Kidney capillary endothelial cell (primary cell): Measurements from ENCODE around the gene OLFM4.

ENCODE experiments used
- DNase-seq: peaks from one replicate; pipeline ENCODE4 v3.0.0-alpha.2; 2018; ENCODE audit warnings: low spot score

Gene OLFM4

GRCh38 chr13:53068585-53069520, 40.2 kb downstream of the OLFM4 start:
- no peak for DNase-seq

DNA sequence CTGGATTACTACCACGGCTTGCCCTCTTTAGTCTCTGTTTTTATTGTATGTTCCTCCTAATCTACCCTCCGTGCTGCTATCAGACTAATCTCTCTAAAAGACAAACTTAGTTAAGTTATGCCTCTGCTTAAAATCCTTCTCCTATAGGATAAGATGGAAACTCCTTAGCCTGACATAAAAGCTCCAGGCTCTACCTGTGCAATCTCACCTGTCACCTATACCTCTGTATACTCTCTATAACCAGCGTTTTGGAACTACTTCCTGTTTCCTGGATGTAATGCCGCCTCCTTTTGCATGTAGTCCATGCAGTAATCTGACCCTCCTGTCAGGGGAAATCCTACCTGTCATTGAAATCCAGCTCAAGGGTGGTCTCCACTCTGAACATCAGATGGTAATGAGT, 41.2 kb downstream of the OLFM4 start:
- DNase-seq = no peak

DNA sequence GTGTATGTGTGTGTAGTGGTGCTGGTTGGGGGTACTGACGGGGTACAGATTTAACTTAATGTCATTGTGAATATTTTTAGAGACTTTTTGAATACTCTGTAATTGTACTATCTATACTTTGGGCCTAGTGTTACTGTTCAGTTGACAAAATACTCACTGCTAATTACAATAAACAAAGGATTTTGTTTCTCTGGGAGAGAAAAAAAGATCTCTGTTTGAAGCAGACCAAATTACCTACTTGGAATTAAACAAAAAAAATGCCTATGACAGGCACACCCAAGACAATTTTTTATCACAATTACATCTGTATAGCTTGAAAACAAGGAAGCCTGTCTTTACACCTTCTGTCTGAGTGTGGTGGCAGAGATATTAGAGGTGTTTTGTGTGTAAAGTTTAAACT, 45.1 kb downstream of the OLFM4 start:
- no peak for DNase-seq

- no peak for DNase-seq
These were observed 45.5 kb downstream of the OLFM4 start for GRCh38 chr13:53074114-53074513.

DNA sequence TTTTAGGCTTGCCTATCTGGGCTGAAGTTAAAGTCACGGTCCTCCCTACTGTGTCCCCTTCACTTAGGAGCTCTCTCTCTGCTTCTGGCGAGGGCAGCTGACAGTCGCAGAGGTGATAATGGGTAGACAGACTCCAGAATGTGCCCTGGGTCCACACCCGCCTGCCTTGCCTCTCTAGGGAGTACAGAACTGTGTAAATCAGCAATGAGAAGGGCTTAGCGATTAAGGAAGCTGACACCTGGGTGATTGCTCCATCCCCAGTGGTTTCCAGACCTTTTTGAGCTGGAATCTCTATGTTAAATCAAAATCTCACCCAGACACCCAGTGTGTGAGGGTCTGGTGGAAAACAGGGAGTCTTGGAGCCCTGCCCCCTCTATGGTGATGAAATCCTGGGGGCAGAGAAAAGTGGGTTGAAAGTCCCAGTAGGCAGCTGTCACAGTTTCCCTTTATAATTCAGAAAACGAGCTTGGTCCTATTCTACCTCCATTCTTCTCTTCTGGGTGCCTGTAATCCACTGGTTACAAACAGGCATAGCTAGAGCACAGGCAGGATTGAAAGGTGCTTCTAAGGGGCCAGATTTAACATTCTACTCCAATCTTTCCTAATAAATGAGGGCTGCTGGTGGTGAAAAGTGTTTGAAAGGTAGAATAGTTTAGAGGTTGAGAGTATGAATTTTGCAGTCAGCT, 46.9 kb downstream of the OLFM4 start:
- DNase-seq = no peak

- no peak for DNase-seq
These were observed 51.1 kb downstream of the OLFM4 start for GRCh38 chr13:53079691-53080090.

DNA sequence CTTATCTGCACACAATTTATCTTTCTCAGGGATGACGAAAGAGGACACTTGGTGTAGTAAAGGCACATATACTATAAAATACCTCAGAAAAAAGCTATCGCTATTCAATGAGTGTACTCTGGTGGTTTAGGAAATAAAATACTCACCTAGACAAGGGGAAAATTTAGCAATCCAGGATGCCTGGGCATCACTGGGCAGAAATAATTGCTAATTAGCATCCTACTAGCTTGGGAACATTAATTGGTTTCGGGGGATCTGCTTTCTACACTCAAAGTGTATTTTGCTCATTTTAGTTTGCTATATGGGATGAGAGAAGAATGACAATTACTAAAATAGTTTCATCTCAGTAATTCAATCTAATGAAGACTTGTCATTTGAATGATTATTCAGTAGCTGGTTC, 60.3 kb downstream of the OLFM4 start:
- no peak for DNase-seq

DNA sequence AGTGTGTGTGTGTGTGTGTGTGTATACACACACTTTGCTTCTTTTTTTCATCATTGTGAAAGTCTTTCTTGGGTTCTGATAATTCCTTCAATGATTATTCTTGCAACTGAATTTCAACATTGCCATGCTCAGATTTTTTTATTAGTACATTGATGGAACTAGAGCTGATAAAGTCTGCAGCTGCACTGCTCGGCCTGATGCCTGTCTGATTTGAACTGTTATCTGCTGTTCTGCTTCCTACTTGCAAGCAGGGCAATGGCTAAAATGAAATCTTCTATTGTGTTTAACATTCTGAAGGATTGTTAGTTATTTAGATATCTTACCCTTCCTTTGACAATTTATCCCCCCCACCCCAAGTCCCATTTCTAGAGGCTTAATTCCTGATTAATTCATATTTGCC, 61.3 kb downstream of the OLFM4 start:
- DNase-seq = no peak

GRCh38 chr13:53090461-53090860, 61.8 kb downstream of the OLFM4 start:
- DNase-seq = no peak

DNA sequence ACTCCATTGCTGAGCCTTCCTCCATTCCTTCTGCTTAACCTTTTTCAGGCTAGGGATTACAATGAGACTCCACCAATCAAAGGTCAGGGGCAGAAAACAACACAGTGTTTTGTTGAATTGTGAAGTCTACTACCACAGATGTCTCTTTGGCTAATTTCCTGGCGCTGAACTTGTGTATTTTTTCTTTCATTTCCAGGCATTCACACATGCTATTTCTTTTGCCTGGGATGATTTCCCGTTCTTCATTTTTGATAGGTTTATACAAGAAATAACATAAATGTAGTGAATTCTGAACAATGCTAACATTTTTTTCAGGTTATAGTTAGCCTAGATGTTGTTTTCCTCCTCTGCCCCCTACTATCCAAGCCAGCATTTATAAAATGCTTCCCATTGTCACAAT, 64.3 kb downstream of the OLFM4 start:
- DNase-seq = no peak

DNA sequence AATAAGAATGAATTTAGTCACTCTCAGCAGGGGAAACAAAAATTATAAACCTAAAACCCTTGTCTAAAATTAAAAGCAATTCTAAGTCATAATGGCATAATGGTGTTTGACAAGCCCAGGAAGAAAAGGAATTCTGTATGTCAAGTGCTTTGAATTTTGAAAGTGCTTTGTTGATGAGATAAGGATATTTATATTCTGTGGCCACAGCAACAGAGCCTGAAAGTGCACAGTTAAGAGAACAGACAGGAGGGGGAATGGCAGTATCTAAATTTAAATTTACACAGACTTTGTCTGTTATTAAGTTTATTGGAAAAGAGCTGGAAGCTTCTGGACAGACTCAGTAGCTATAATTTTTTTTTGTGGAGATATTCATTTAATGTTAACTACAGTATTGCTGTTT, 69.8 kb downstream of the OLFM4 start:
- DNase-seq = no peak

- no peak for DNase-seq
These were observed 71.9 kb downstream of the OLFM4 start for GRCh38 chr13:53100394-53101063.
